Measurements from ENCODE around the gene GPC5. TPM values are rescaled to one million over a fixed set of nuclear protein-coding genes. Genes with fewer than 3 reads are reported as not detected.

The GPC5 gene
- total and polyA plus RNA-seq, 9 of the 15 experiments (the other 6 are each of a cell fraction or from before 2014, with no cell fraction given): 0.18 to 0.27 TPM; not detected in 7

GRCh38 chr13:91684746-91685145 lies 286.3 kb downstream of the GPC5 start:
- no TSS peak for BruUV-seq (replicated peaks)
- no peak overlapping the region for H3K4me2 ChIP-seq (ENCODE audit: insufficient read depth, low read length)
- CTCF ChIA-PET (ENCODE audit: low intra/inter-chr PET ratio): interaction anchor here (0.7 kb wide), 1 partner anchor 595 kb away, joined by 3 read pairs; no protein-coding TSS in a partner anchor
- no peaks in the 10 kb centered on the region for H3K36me3 ChIP-seq (ENCODE audit: control insufficient read depth, insufficient read depth, low read length)
- no peak overlapping the region for H3K9ac ChIP-seq (ENCODE audit: insufficient read depth in 1 of 2, low read depth in 2 of 2, low read length in 2 of 2)
- DNase-seq (ENCODE audit: extremely low read depth in 1 of 4, low spot score in 3 of 4) (no peak), FAIRE-seq (no peak), ATAC-seq (no peak)
- no peaks in the 10 kb centered on the region for H3K27me3 ChIP-seq (ENCODE audit: control insufficient read depth in 2 of 2, insufficient read depth in 2 of 2, low read length in 2 of 2)
- H3K4me3 ChIP-seq: no peak overlapping the region
- H3K9me1 ChIP-seq (ENCODE audit: control insufficient read depth, insufficient read depth, low read length): no peaks in the 10 kb centered on the region
- no peaks in the 10 kb centered on the region for H4K20me1 ChIP-seq (replicated peaks; ENCODE audit: control insufficient read depth, insufficient read depth, low read length)
- H3K79me2 ChIP-seq (ENCODE audit: control insufficient read depth, insufficient read depth, low read length): no peaks in the 10 kb centered on the region
- WGBS (ENCODE audit: insufficient coverage, low coverage, missing lambda C conversion rate): 1% methylated on average over 3 of the region's 3 CpGs
- H2AFZ ChIP-seq (ENCODE audit: low read depth, low read length): no peak overlapping the region
- H3K4me1 ChIP-seq (replicated peaks in 1 of 2; ENCODE audit: control insufficient read depth in 2 of 2, insufficient read depth in 2 of 2, low read length in 2 of 2): no peaks in the 10 kb centered on the region
- no peaks in the 10 kb centered on the region; the same call in 1 of the 2 replicates for H3K9me3 ChIP-seq (replicated peaks; ENCODE audit: control insufficient read depth, insufficient read depth, low read depth, low read length)
- no peak overlapping the region for H3K27ac ChIP-seq (ENCODE audit: extremely low read depth, low read depth, low read length)
- intact Hi-C loops (cut with micrococcal nuclease) (no loop called here), in situ Hi-C loops (cut with MboI) (no loop called here)
- POLR2A ChIA-PET: no interaction called here
- no peak for TF ChIP-seq VEZF1 (CRISPR knock-in tag; IDR thresholded peaks at IDR 0.05)
- TF ChIP-seq ZBTB40 (IDR thresholded peaks at IDR 0.05): no peak
- TF ChIP-seq ZBTB40 (CRISPR knock-in tag; IDR thresholded peaks at IDR 0.05): peak; percentile 38; the same call in 1 of the 2 replicates
- no peak for TF ChIP-seq DACH1 (IDR thresholded peaks at IDR 0.05; ENCODE audit: partially characterized antibody)
- 0 out of 2 replicates have a peak, but pooled peaks have one; percentile 12 for TF ChIP-seq USF2 (CRISPR knock-in tag; IDR thresholded peaks at IDR 0.05)
- TF ChIP-seq HMGXB4 (CRISPR knock-in tag; IDR thresholded peaks at IDR 0.05): peak; percentile 42; the same call in 1 of the 2 replicates
- no peak for TF ChIP-seq HNRNPH1 (optimal IDR thresholded peaks at IDR 0.05; ENCODE audit: low read depth, low read length)
- no peak for TF ChIP-seq PTTG1 (tag; IDR thresholded peaks at IDR 0.05; ENCODE audit: low read depth)
- TF ChIP-seq SNRNP70 (optimal IDR thresholded peaks at IDR 0.05; ENCODE audit: low read depth, low read length): no peak
